HG03342 (cell line): ENCODE measurements around the gene ADAMTS2.

Experiments used
- ATAC-seq: cut with Tn5 transposase; IDR thresholded peaks from one replicate; pipeline ENCODE4 v1.9.1; 2021; ENCODE audit warnings: mild to moderate bottlenecking, moderate library complexity; ENCODE audit not compliant: unreplicated experiment

ADAMTS2 gene

DNA sequence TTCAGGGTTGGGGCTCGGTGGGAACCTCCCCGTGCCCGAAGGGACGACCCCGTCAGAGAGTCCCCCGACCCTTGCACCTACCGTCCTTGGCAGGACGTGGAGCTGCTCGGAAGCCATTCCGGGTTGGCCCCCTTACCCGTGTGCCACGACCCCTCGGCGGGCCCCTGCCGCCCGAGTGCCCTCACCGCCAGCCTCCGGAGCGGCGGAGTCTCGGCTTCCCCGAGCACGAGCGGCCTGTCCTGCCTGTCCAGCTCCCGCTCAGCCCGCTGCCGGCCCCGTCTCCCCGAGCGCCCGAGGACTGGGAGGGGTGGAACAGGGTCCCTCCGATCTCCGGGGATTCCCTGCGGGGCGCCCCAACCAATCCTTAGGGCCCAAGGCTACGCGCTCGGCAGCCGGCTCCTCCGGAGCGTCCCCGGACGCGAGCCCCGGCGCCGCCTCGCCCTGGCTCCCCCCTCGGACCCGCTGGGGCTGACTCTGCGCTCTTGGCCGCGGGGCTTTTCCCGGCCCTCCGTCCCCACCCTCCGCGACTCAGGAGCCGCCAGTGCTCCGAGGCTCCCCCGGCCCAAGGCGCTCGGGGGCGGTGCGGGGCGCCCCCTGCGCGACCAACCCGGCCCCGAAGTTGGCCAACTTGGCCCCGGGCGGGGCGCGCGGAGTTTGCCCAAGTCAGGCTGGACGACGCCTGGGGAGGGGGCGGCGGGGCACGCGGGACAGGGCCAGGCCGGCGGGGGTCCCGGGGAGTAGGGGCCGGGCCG is 654 bp downstream of the ADAMTS2 start:
- no peak for ATAC-seq

DNA sequence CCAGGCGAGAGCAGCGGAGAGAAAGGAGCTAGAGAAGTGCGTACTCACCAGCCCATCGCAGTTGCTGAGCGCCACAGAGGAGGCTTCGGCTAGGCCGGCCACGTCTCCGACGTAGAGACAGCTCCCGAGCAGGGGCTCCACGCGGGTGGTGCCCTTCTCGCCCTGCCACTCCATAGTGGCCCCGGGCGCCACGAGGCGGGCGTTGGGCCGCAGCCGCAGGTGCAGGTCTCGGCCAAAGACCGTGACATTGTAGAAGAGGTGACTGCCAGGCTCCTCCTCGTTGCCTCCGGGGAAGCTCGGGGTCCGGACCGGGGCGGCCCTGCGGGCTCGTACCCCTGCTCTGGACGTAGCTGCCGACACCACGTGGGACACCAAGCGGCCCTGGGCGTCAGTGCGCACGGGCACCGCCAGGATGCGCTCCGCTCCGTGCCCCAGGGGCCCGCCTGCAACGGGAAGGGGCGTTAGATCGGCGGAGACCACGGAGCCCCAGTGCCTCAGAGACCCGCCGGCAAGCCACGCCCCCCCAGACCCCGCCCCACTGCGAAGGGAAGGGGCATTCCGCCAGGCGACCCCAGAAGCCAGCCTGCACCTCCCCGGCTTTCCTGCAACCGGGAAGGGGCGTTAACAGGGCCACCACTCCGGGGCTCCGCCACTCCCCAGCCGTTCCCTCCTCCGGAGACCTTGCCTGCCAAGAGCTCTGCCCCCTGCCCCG is 1.4 kb downstream of the ADAMTS2 start:
- no peak for ATAC-seq

DNA sequence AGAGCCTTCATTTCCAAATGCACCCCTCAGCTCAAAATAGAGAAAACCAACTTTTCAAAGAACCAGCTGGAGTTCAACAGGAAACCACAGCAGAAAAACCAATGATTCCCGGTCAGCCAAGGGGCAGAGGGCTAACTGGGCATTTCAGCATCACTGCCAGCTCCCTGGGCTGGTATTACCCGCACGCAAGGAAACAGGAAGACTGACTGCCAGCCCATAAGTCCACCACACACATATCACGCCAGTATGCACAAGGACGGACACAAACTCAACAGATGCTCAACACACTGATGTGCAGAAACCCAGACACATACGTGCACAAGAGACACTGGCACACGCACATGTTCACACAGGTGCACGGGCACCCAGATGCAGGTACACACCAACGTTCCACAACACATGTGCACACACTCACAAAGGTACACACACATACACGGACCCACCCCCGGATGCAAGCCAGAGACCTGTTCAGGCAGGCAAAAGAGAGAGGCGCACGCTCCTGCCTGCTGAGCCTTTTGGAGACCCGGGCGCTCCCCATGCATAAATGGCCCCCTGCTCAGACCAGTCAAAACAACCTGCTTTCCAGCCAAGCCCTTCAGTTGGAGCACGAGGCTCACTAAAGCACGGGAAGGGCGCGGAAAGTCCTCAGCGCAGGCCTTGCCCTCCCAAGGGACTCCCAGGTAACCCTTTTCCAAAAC is 2.1 kb downstream of the ADAMTS2 start:
- ATAC-seq = no peak

- no peak for ATAC-seq
These were observed 2.7 kb downstream of the ADAMTS2 start for GRCh38 chr5:179342577-179342976.

- ATAC-seq = no peak
These were observed 4.8 kb downstream of the ADAMTS2 start for GRCh38 chr5:179340465-179340864.

GRCh38 chr5:179339996-179340395 is 5.3 kb downstream of the ADAMTS2 start:
- ATAC-seq = no peak

GRCh38 chr5:179339081-179339480 is 6.2 kb downstream of the ADAMTS2 start:
- no peak for ATAC-seq

DNA sequence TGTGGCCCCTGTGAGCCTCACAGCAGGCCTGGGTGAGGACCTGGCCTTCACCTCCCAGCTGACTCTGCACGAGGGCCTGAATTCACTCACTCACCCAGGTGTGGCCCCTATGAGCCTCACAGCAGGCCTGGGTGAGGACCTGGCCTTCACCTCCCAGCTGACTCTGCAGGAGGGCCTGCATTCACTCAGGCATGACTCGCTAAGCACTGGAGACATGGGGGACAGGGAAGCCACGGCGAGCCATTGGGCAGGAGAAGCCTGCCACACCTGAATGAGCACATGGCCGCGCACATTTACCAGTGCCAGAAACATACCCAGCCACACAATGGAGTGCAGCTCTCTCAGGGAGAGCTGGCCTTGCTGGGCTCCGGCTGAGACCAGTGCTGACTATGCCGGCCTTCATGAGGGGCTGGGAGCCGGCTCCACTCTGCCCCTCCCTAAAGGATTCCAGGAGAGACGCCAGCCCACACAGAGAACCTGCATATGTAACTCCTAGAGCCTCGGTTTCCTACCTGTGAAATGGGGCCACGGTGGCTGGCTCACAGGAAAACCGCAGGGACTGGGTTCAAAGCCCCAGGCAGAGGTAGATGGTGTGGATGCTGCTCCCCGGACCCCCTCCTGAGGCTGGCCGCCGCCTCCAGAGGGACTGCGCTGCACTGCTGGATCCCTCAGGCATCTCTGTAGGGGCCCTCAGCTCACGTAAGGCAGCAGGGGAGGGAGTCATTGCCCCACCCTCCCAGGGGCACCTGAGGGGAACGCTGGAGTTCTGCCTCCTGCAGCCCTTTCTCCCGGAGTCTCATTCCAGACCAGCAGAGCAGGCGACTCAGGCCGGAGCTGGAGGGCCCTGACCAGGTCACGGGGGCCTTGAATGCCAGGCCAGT is 7.2 kb downstream of the ADAMTS2 start:
- ATAC-seq = no peak

DNA sequence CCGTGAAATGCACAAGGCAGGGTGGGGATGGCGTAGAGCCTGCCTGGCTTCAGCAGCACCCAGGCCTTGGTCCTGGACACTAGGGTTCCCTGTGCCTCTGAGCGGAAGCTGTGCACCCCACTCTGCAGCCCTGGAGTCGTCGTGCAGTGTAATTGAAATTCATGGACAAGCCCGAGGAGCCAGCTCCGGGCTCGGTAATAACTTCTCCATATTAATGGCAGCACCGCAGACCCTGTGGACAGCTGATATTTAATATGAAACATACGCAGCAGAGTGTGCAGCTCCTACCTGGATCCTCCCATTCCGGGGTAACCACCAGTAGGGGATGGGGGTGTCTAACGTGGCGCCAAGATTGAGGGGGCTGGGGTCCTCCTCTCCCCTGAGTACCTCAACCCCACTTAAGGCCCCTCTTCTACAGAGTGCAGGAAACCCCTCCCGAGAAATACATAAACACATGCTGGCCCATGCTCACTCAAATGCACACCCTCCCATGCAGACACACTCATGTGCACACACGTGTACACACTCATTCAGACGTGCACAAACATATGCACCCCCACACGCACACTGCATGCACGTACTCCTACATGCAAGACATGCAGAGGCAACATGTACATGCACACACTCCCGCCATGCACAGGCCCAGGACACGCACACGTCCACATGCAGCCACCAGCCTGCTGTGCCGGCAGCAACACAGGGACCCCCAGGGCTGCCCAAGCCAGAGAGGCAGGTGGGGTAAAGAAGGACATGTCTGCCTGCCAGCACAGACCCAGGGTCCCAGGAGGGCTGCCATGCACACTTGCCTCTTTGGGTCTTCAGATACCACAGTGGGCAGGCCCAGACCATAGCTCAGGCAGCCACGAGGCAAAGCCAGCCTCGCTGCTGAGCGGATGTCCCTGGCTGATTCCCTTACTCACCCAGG is 8.1 kb downstream of the ADAMTS2 start:
- no peak for ATAC-seq

DNA sequence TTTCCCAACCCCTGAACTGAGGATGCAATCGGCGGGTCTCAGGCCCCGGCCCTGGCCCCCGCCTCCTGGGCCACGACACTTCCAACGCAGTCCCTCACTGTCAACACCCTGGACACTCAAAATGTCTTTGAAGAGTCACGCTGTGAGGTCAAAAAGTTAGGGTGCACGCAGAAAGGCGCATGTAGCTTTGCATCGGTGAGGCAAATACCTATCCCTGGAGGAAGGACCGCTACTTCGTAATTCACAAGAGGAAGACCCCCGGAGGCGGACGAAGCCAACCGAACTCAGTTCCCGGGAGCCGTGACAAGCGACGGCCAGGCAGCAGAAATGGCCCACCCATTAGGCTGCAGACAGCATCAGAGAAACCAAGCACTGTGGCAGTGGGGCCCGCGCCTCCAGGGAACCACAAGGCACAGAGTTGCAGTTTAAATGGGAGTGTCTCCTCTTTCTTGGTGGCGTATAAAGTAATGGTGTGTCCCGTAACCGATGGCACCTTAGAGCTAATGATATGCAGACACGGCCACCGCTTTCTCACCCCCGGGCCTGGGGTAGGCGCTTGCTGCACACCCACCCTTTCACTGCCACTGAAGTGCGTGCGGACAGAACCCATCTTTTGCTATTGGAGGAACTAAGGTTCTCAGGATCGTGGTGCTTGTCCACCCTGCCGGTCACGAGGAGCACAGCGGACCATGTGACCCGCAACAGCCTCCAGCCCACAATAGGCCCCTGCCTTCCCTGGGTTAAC is 9.0 kb downstream of the ADAMTS2 start:
- ATAC-seq = no peak

DNA sequence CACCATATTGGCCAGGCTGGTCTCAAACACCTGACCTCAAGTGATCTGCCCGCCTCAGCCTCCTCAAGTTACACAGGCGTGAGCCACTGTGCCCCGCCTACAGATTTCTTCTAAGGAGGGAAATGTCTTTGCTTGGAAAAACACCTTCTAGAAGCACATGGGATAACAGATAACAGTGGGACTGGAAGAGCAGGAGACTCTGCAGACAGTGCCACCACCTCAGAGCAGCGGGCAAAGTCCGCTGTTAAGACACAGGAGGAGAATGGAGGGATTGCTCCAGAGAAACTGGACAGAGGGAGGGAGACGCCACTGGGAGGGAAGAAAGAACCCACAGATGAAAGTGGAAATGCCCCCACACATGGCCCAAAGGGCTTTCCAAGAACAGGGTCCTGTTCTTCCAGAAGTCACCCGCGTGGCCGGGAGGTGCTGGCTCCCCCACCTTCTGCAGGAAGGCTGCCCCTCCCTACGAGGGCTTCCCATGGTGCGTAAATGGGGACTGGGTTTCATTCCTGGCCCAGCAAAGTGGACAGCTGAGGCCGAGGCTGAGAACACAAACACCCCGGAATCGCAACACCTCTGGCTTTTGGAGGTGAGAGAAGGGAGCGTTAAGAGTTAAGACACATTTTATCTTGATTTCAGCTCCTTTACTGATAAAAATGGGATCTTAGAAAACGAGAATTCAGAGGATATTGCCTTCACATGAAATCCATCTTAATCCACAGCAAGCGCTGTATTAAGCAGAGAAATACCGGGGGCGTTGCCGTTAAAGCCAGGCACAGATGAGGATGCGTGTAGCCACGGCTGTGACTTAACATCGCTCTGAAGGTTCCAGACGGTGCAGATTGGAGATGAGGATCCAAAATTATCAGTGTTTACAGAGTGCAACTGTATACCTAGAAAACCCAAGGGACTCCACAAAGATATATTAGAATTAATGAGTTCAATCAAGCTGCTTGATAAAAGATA is 11.2 kb downstream of the ADAMTS2 start:
- no peak for ATAC-seq

GRCh38 chr5:179332741-179333290 is 12.4 kb downstream of the ADAMTS2 start:
- no peak for ATAC-seq

- ATAC-seq = no peak
These were observed 13.5 kb downstream of the ADAMTS2 start for GRCh38 chr5:179331591-179332375.

GRCh38 chr5:179330186-179330900 is 14.9 kb downstream of the ADAMTS2 start:
- ATAC-seq = no peak

GRCh38 chr5:179328291-179328690 is 17.0 kb downstream of the ADAMTS2 start:
- ATAC-seq = no peak

DNA sequence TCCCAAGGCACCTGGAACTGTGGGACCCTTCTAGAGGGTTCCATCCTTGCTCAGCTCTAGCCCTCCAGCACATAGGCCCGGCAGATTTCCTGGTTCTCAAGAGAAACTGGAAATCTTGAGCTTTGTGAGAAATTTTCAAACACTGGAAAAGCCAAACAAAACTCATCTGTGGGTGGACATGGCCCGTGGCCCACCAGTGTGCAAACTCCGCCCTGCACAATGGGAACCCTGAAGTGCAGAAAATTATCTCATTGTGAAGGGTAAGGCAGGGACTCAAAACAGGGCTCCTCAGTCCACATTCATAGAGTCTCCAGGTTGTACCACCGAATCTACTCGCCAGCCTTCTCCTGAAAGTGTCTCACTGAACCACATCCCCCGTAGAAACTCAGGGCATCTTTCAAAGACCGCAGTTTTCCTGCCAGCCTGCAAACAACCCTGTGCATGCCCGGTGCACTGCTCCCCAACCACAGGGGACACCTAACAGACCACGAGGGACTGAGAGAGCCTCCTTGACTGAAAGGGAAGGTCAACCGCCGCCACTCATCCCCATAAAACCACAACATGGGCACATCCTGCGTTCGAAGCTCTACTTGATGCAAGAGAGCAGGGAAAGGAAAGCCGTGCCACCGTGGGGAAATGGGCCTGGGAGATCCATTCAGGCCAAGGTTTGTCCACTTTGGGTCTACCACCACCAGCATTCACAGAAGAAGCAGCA is 18.1 kb downstream of the ADAMTS2 start:
- ATAC-seq = no peak
